ENCODE data around the gene GNE.
"Not testable (repeated sequence)": the region's sequence is repeated elsewhere in the genome, so short reads cannot be mapped to it uniquely, and the experiment has no call there.

Gene GNE, protein sequence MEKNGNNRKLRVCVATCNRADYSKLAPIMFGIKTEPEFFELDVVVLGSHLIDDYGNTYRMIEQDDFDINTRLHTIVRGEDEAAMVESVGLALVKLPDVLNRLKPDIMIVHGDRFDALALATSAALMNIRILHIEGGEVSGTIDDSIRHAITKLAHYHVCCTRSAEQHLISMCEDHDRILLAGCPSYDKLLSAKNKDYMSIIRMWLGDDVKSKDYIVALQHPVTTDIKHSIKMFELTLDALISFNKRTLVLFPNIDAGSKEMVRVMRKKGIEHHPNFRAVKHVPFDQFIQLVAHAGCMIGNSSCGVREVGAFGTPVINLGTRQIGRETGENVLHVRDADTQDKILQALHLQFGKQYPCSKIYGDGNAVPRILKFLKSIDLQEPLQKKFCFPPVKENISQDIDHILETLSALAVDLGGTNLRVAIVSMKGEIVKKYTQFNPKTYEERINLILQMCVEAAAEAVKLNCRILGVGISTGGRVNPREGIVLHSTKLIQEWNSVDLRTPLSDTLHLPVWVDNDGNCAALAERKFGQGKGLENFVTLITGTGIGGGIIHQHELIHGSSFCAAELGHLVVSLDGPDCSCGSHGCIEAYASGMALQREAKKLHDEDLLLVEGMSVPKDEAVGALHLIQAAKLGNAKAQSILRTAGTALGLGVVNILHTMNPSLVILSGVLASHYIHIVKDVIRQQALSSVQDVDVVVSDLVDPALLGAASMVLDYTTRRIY

DNA sequence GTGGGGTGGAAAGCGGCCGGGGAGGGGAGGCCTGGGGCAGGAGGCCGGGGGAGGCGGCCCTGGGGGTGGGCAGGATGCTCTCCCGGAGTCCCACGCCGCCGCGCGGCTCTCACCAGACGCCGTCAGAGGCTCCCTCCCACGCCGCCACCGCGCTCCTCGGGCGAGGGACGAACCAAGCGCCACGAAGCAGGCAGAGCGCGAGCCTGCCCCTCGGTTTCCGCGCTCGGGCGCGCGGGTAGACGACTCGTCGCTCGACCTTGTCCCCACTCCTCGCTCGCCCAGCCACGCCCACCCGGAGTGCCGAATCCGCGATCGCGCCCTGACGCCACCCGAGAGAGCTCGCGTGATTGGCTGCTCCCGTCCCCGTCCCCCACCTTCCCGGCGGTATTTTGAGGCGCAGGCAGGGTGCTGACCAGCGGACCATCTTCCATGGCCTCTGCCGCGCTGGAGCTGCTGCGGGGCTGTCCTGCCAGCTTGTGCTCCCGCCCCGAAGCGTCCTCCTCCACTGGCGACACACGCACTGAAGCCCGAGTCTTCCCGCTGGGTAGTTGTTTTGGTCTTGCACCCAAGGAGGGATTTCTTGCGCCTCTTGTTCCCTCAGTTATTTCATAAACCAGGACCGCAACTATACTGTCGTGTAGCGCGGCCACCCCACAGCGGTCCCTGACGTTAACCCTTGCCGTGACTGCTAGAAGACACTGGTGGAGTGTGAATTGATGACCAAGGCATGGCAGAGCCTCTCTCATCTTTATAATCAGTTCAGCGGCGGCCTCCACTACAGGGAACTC, at the start of gene GNE:
Gene GNE (minus strand): TSS at position 241 of the 788 bp plus-strand sequence. CDS start 9,093 bp downstream, outside the sequence.
- DNase-seq: peak; percentile 96

- DNase-seq: no peak
These were observed 48.4 kb upstream of the GNE start for GRCh38 chr9:36306471-36307306.

DNA sequence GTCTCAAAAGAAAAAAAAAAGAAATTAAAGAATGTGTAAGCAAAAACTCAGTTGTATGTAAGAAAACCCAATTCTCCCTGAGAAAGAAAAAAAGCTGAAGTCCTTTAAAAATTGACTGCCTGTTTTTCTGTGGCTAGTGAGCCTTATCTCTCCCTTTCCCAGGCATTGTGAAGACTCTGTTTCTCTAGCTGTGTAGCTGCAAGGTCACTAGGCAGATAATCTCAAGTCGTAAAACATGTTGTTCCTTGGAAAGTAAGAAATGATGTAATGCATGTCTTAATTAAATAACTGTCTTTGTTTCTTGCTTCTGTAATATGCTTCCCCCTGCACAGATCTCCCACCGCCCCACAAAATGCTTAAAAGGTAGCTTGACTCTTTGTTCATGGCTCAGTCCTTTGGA, 46.1 kb upstream of the GNE start:
- not testable (repeated sequence) for DNase-seq

DNA sequence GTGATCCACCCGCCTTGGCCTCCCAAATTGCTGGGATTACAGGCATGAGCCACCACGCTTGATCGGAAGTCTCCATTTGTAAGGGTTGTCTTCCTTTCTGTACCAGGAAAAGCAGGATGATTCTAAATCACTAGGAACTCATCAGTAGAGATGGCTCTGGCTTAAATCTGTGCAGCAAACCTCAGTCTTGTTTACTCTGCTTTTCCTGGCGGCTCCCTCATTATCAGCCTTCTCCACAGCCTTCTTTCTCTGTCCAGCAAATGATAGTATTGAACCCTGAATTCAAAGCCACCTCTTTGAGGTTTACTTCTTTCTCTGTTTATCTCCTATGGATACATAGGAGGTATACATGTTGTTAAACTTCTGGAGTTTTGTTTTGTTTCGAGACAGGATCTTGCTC, 43.0 kb upstream of the GNE start:
- DNase-seq: no peak

GRCh38 chr9:36298566-36298965, 40.3 kb upstream of the GNE start:
- DNase-seq: peak; percentile 83

- no peak for DNase-seq
These were observed 39.5 kb upstream of the GNE start for GRCh38 chr9:36297798-36298197.

GRCh38 chr9:36294996-36295395, 36.7 kb upstream of the GNE start:
- DNase-seq: not testable (repeated sequence)

GRCh38 chr9:36293918-36294317, 35.7 kb upstream of the GNE start:
- DNase-seq: no peak

DNA sequence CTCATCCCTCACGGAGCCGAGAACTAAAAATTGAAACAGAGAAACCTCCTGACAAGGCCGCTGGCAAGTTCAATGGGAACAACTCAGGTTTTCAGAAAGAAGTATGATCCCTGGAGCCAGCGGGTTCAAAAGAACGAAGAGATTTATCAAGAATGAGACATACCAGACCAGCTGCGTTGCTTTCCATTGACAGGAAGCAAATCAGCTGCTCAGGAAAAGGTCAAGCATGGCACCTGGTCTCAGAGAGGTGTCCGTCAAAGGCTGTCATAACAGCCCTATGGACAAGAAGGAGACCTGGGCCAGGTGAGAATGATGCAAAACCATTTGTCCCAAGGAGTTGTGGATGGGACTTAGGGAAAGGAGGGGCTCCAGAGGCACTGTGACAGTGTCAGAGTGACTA, 34.9 kb upstream of the GNE start:
- DNase-seq: no peak

- DNase-seq: no peak
These were observed 34.4 kb upstream of the GNE start for GRCh38 chr9:36292641-36293040.

- DNase-seq: no peak
These were observed 32.7 kb upstream of the GNE start for GRCh38 chr9:36290996-36291395.

DNA sequence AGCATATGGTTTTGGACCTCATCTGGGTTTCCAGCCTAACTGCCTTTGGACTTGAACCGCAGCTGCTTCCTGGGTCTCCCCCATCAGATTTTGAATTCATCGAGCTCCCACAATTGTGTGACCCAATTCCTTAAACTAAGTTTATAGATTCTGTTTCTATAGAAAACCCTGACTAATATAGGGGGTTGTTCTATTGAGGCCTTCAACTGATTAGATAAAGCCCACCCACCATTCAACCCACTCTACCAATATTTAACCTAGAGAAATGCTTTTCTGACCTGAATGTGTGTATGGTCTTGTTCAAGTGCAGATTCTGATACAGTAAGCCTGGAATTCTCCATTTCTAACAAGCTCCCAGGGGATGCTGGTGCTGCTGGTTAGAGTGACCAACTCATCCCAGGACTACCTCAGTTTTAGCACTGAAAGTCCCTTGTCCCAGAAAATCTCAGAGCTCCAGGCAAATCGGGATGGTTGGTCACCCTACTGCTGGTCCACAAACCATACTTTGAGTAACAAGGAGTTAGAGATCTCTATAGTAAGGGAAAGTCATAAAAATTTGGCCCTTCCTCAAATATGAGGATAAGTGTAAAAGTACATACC, 31.7 kb upstream of the GNE start:
- DNase-seq: no peak

DNA sequence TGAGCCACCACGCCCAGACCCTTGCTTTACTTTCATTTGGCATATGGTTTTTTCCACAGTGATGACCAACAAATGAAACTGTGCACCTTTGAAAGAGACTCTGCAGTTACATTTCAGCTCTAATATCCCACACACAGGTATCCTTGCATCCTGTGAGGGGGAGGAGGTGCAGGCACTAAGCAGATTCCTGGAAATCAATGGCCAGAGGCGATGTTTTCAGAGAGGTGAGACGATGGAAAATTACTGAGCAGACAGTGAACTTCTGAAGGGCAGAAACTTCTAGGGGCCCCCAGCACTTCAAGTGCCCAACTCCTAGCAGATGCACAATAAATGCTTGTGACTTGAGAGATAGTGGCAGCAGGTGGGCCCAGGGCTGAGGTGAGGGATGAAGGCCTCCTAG, 29.8 kb upstream of the GNE start:
- no peak for DNase-seq

- no peak for DNase-seq
These were observed 28.1 kb upstream of the GNE start for GRCh38 chr9:36286388-36286787.

DNA sequence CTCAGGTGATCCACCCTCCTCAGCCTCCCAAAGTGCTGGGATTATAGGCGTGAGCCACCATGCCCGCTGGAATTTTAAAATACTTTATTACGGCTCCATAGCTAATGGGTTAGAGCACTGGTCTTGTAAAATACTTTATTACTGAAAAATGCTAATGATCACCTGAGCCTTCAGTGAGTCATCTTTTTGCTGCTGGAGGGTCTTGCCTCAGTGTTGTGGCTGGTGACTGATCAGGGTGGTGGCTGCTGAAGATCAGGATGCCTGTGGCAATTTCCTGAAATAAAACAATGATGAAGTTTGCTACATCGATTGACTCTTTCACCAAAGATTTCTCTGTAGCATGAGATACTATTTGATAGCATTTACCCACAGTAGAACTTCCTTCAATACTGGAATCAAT, 26.0 kb upstream of the GNE start:
- DNase-seq: peak; percentile 35

GRCh38 chr9:36282275-36282674, 24.0 kb upstream of the GNE start:
- DNase-seq: no peak

DNA sequence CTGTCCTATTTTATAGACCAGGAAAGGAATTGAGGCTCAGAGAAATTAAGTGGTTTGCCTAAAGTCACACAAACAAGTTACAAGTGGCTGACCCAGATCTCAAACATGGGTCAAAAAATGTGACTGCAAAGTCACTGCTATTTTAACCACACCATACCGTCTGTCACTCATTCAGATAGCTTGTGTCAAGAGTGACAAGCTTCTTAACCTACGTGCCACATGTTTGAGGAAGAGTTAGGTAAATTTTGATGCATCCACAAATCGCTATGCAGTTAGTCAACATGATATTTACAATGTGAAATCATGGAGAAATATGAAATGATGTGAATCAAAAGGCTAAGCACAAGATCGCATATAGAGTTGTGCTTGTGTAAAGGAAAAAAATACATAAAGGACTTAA, 22.7 kb upstream of the GNE start:
- DNase-seq: no peak

GRCh38 chr9:36278243-36278642, 20.0 kb upstream of the GNE start:
- no peak for DNase-seq

DNA sequence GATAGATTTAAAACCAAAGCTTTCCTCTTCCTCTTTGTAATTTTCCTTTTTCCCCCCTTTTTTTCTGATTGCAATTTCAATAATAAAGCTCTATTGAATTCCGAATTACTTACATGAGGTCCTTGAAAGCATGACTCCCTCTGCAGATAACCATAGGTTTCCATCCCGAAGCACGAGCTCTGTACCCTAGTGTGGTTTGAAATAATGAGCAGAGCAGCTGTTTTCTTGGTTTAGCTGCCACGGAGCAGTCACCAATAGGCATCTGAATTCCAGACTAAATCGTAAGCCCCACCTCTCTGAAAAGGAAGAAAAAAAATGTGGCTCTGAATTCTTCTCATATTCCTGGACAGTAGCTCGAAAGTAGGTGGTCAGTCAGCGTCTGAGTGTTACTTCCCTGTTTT, 18.5 kb upstream of the GNE start:
- DNase-seq: peak; percentile 83

DNA sequence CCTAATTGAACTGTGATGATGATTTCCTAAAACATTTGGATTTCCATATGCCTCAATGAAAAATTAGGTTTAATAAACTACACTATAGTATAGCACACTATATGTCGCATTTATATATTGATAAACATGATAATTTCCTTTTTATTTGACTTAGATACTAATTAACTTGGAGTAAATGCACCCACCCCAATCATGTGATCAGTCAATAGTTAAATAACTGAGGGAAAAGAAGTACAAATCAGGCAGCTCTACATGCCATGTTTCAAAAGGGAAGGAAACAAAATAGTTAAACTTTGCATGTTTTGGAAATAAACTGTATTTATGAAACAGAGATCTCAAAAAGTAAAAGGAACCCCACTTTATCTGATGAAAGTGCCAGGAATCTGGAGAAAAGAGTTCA, 18.0 kb upstream of the GNE start:
- no peak for DNase-seq

- DNase-seq: no peak
These were observed 16.8 kb upstream of the GNE start for GRCh38 chr9:36275060-36275459.

- not testable (repeated sequence) for DNase-seq
These were observed 15.1 kb upstream of the GNE start for GRCh38 chr9:36273354-36273753.

All from fibroblast of skin of right biceps (primary cell).